GM23338 (cell line): ENCODE data around the gene MMS19. TPM values are rescaled to one million over a fixed set of nuclear protein-coding genes. Genes with fewer than 3 reads are reported as not detected.

Source experiments
- ATAC-seq: fragments of 200-7000 bp; cut with Tn5 transposase; 3 replicates; pipeline ENCODE4 v1.9.1; 2020
- DNase-seq: peaks from one replicate; pipeline ENCODE4 v3.0.0-alpha.2; 2015; ENCODE audit warnings: low spot score
- H2AFZ ChIP-seq: fragments of 200-600 bp; sonication (generic); 2 replicates; pipeline ENCODE4 v1.8.0; 2016; ENCODE audit warnings: antibody characterized with exemption, mild to moderate bottlenecking, moderate library complexity
- H3F3A ChIP-seq: fragments of 200-600 bp; sonication (generic); replicated peaks from 2 replicates; pipeline ENCODE4 v1.8.0; 2017; ENCODE audit warnings: antibody characterized with exemption, mixed run types, low read depth
- H3K27ac ChIP-seq: fragments of 200-600 bp; sonication (generic); 2 replicates; pipeline ENCODE4 v1.6.1; 2016; ENCODE audit warnings: low read depth
- H3K27me3 ChIP-seq: fragments of 200-600 bp; sonication (generic); 2 replicates; pipeline ENCODE4 v1.8.0; 2016; ENCODE audit warnings: mild to moderate bottlenecking, mixed run types, moderate library complexity; ENCODE audit not compliant: insufficient read depth
- H3K36me3 ChIP-seq: fragments of 200-600 bp; sonication (generic); 2 replicates; pipeline ENCODE4 v1.8.0; 2016; ENCODE audit warnings: mild to moderate bottlenecking; ENCODE audit not compliant: insufficient read depth
- H3K4me1 ChIP-seq: fragments of 200-600 bp; sonication (generic); 2 replicates; pipeline ENCODE4 v1.8.0; 2016; ENCODE audit warnings: mild to moderate bottlenecking, moderate library complexity; ENCODE audit not compliant: insufficient read depth
- H3K4me2 ChIP-seq: fragments of 200-600 bp; sonication (generic); 2 replicates; pipeline ENCODE4 v1.7.1; 2017; ENCODE audit warnings: mixed run types
- H3K4me3 ChIP-seq: fragments of 200-600 bp; sonication (generic); 2 replicates; pipeline ENCODE4 v1.6.1; 2016; ENCODE audit warnings: mixed run types
- H3K79me2 ChIP-seq: fragments of 200-600 bp; sonication (generic); replicated peaks from 2 replicates; pipeline ENCODE4 v1.8.0; 2017; ENCODE audit warnings: mild to moderate bottlenecking; ENCODE audit not compliant: insufficient read depth
- H3K9me2 ChIP-seq: fragments of 200-600 bp; sonication (generic); 2 replicates; pipeline ENCODE4 v1.8.0; 2017; ENCODE audit not compliant: insufficient read depth
- H4K20me1 ChIP-seq: fragments of 200-600 bp; sonication (generic); replicated peaks from 2 replicates; pipeline ENCODE4 v1.8.0; 2017; ENCODE audit warnings: mild to moderate bottlenecking; ENCODE audit not compliant: insufficient read depth
- H3K27ac Mint-ChIP-seq: 2 replicates; pipeline ENCODE4 v1.8.0; 2020; ENCODE audit warnings: inconsistent platforms, mild to moderate bottlenecking, moderate library complexity, mixed read lengths
- H3K27me3 Mint-ChIP-seq: 3 replicates; pipeline ENCODE4 v1.8.0; 2022; ENCODE audit warnings: low read depth, mild to moderate bottlenecking, moderate library complexity, mixed read lengths, inconsistent platforms; ENCODE audit not compliant: insufficient read depth, poor library complexity
- H3K36me3 Mint-ChIP-seq: 3 replicates; pipeline ENCODE4 v1.8.0; 2021; ENCODE audit warnings: low read depth, mild to moderate bottlenecking, inconsistent platforms, moderate library complexity, mixed read lengths
- H3K4me1 Mint-ChIP-seq: 3 replicates; pipeline ENCODE4 v1.8.0; 2020; ENCODE audit warnings: mild to moderate bottlenecking, inconsistent platforms, mixed read lengths
- H3K4me3 Mint-ChIP-seq: 3 replicates; pipeline ENCODE4 v1.8.0; 2021; ENCODE audit warnings: moderate library complexity, mild to moderate bottlenecking, inconsistent platforms, mixed read lengths
- H3K9me3 Mint-ChIP-seq: 3 replicates; pipeline ENCODE4 v1.8.0; 2020; ENCODE audit warnings: moderate library complexity, mild to moderate bottlenecking, inconsistent platforms, mixed read lengths
- CREB1 ChIP-seq: fragments of 250-450 bp; sonication (Bioruptor Pico); IDR thresholded peaks from 2 replicates; pipeline ENCODE4 v1.5.0; 2020; ENCODE audit warnings: low read depth, mild to moderate bottlenecking, moderate library complexity
- CTCF ChIP-seq, 2 experiments: fragments of 200-600 bp in 1 of 2; sonication (generic) in 1 of 2; conservative IDR thresholded peaks; 2 replicates each; pipeline versions ENCODE4 v1.5.1 to v1.6.1; 2016 to 2017; ENCODE audit warnings: antibody characterized with exemption in 2 of 2, low read depth in 2 of 2, mild to moderate bottlenecking in 2 of 2, moderate library complexity in 1 of 2
- ETS1 ChIP-seq: IDR thresholded peaks from 2 replicates; pipeline ENCODE4 v1.6.1; 2016; ENCODE audit warnings: antibody characterized with exemption
- EZH2 ChIP-seq: fragments of 200-600 bp; sonication (generic); IDR thresholded peaks from one replicate; pipeline ENCODE4 v1.8.0; 2017; ENCODE audit warnings: antibody characterized with exemption, mild to moderate bottlenecking, low read depth; ENCODE audit not compliant: unreplicated experiment
- NANOG ChIP-seq: IDR thresholded peaks from 2 replicates; pipeline ENCODE4 v1.6.1; 2016; ENCODE audit warnings: antibody characterized with exemption, borderline replicate concordance
- POLR2AphosphoS5 ChIP-seq: IDR thresholded peaks from 2 replicates; pipeline ENCODE4 v1.6.1; 2016; ENCODE audit warnings: antibody characterized with exemption, low read depth
- REST ChIP-seq: IDR thresholded peaks from one replicate; pipeline ENCODE4 v1.6.1; 2018; ENCODE audit warnings: antibody characterized with exemption; ENCODE audit not compliant: unreplicated experiment
- ZNF114 ChIP-seq: fragments of 250-450 bp; sonication (Bioruptor Pico); IDR thresholded peaks from 2 replicates; pipeline ENCODE4 v1.5.0; 2020; ENCODE audit warnings: mild to moderate bottlenecking, moderate library complexity
- ZNF331 ChIP-seq: fragments of 250-450 bp; sonication (Bioruptor Pico); IDR thresholded peaks from 2 replicates; pipeline ENCODE4 v1.5.0; 2020; ENCODE audit warnings: low read depth, mild to moderate bottlenecking, moderate library complexity
- polyA plus RNA-seq: library from polyadenylated mRNA; unstranded; fragments of >200 nt; fragmentation: Nextera tagmentation; extraction: Ambion mirVana; gene quantifications from 2 replicates; pipeline ENCODE4 v1.2.1, GENCODE V29; 2016
- total RNA-seq: library from RNA; depleted of rRNA; stranded (reverse); fragments of >200 nt; shearing (Covaris generic); gene quantifications from 2 replicates; pipeline ENCODE4 v1.2.3, GENCODE V29; 2014

MMS19 gene
- total and polyA plus RNA-seq, 2 experiments from 2014 or later: 81.5 to 252 TPM

- no peak for TF ChIP-seq ZNF114 (CRISPR knock-in tag)
- TF ChIP-seq CTCF (conservative IDR thresholded peaks at IDR 0.05; ENCODE audit: low read depth in 2 of 2): no peak
Observed at GRCh38 chr10:97517096-97517750, 19.0 kb upstream of the MMS19 start (continued).

GRCh38 chr10:97515271-97515978 is 17.2 kb upstream of the MMS19 start:
- peaks cover 59% of the 10 kb centered on the region for H3K79me2 ChIP-seq
- H3K4me3 ChIP-seq: no peak overlapping the region
- H3K27me3 Mint-ChIP-seq: peaks cover 10% of the 10 kb centered on the region
- no peak for TF ChIP-seq ZNF114 (CRISPR knock-in tag)
- TF ChIP-seq CREB1: no peak
- no peak for TF ChIP-seq EZH2
- TF ChIP-seq ETS1: no peak
- no peak for TF ChIP-seq NANOG
- no peak for TF ChIP-seq ZNF331 (CRISPR knock-in tag)
- TF ChIP-seq REST: no peak
- no peak for TF ChIP-seq POLR2AphosphoS5
- no peaks in the 10 kb centered on the region for H3K36me3 ChIP-seq
- H3K4me1 ChIP-seq: peaks cover 24% of the 10 kb centered on the region
- peaks cover 32% of the 10 kb centered on the region for H3K4me1 Mint-ChIP-seq
- DNase-seq: no peak
- no peak overlapping the region for H2AFZ ChIP-seq
- H3K9me2 ChIP-seq: no peaks in the 10 kb centered on the region
- H3K4me3 Mint-ChIP-seq: no peak overlapping the region
- H3K27ac Mint-ChIP-seq: no peak overlapping the region
- no peaks in the 10 kb centered on the region for H3F3A ChIP-seq
- H3K27ac ChIP-seq: no peak overlapping the region
- H3K9me3 Mint-ChIP-seq: no peaks in the 10 kb centered on the region
- H3K36me3 Mint-ChIP-seq: no peaks in the 10 kb centered on the region
- H3K27me3 ChIP-seq: no peaks in the 10 kb centered on the region
- H3K4me2 ChIP-seq: no peak overlapping the region
- H4K20me1 ChIP-seq: peaks cover 31% of the 10 kb centered on the region
- ATAC-seq: no peak
